ENCODE measurements around the gene TOR1B.

DNA sequence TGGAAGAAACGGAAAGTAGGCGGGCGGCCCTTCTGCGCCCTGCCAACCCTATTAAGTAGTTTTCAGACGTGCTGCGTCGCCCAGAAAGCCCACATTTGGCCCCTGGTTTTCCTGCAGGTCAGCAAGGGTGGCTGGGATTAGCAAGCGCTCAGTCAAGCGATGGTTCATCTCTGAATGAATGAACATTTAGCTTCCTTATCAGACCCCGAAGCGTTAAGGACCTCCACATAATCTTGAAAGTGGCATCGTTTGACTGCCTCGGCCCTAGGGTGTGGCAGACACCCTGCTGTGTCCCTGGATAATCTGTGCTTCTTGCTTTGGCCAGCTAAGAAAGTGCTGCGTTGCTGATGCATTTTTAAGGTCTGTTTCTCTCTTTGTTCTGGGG is 684 bp downstream of the TOR1B start:
- TF ChIP-seq CTCF (IDR thresholded peaks at IDR 0.05), result no peak
- TF ChIP-seq EZH2 (IDR thresholded peaks at IDR 0.05; ENCODE audit: borderline replicate concordance, insufficient read depth, low read depth, low read length, poor library complexity, severe bottlenecking), result no peak
